Stimulated activated CD4-positive, alpha-beta T cell treated with anti-CD3 and anti-CD28 coated beads, TNF-alpha, amount 100 ng/mL, for 4 hours (primary cell): Measurements from ENCODE around the gene SLC39A5.
A peak's percentile ranks its signal among the peaks of the same experiment; 100 is the strongest.

Experiments used
- DNase-seq, 3 experiments: peaks; one replicate each; pipeline ENCODE4 v3.0.0-alpha.2; 2020; ENCODE audit warnings: low read depth in 3 of 3

The SLC39A5 gene

DNA sequence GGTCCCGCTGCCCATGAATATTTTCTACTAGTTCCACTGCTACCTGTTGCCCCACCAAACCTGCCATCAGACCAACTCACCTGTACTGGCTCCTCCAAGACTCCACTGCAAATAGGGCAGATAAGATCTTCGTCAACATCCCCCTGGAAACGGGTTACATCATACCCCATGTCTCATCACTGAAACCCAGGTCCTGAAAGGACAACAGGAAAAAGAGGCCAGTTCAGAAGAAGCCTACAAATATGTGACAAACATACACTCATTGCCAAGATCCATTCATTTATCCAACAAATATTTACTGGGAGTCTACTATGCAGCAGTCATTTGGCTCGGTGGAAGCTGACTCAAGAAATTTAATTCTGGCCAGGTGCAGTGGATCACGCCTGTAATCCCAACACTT is 16.0 kb upstream of the SLC39A5 start:
- no peak for DNase-seq

DNA sequence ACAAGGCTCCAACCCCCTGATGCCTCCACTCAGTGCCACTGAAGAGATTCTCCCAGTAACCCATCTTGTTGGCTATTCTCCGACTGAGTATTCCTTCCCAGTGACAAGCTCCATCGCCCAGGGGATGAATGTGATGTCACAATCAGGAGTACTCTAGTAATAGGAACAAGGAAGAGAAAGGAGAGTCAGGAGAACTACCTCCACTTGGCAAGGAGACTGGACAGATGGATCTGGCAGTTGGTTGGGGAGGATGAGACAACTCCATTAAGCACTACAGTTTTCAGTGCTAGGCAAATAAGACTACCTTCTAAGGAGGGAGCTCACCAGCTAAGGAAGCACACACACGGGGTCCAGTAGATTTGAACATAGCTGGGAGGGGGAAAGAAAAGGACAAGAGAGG is 13.4 kb upstream of the SLC39A5 start:
- DNase-seq = no peak

DNA sequence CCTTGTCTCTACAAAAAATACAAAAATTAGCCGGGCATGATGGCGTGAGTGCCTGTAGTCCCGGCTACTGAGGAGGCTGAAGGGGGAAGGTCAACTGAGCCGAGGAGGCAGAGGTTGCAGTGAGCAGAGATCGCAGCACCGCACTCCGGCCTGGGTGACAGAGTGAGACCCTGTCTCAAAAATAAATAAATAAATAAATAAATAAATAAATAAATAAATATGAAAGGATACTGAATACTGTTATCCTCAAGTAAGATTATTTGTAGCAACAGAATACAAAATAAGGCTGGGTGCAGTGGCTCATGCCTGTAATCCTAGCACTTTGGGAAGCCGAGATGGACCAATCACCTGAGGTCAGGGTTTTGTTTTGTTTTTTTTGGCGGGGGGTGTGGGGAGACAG is 10.0 kb upstream of the SLC39A5 start:
- no peak for DNase-seq

DNA sequence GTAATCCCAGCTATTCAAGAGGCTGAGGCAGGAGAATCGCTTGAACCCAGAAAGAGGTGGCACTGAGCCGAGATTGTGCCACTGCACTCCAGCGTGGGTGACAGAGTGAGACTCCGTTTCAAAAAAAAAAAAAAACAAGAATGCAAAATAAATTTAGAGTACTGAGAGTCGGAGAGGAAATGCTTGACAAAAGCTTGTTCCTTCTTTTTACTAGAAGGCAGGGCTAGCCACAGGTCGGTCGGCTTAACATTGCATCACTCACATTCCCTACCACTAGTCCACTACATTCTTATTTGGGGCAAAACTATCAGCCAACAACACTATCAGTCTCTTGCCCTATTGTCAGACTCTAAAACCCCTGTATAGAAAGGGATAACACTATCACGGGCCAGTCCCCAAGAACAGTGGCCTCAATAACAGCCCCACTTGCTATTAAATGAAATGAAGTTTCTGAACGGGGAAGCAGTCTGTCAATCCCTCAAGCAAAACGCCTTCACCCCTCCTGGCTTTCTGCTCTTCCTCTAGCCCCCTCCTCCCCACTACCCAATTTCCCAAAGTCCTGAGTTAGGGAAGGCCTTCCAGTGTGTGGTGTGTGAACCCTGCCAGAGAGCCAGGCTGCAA is 9.1 kb upstream of the SLC39A5 start:
- no peak for DNase-seq

DNA sequence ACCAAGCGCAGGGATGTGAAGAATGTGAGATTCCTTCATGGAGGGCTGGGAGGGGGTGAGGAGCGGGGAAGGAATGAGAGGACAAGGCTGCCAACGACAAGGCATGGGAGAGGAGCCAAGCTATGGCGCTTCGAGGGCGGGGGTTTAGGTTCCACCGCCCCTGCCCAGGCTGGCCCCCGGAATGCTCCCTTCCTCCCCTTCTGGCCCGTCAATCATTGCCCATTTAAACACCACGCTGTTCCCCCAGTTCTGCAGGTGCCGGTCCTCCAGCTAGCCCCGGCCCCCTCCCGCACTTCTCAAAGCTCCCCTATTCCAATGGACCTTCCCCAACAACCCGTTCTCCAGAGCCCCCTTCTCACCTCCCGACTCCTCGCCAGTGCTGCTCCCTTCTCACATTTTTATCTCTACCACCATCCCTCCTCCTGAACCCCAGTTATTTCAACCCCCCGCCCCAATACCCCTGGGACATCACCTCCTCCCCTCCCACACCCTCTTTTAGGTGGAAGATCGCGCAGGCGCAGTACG is 8.6 kb upstream of the SLC39A5 start:
- DNase-seq = no peak

DNA sequence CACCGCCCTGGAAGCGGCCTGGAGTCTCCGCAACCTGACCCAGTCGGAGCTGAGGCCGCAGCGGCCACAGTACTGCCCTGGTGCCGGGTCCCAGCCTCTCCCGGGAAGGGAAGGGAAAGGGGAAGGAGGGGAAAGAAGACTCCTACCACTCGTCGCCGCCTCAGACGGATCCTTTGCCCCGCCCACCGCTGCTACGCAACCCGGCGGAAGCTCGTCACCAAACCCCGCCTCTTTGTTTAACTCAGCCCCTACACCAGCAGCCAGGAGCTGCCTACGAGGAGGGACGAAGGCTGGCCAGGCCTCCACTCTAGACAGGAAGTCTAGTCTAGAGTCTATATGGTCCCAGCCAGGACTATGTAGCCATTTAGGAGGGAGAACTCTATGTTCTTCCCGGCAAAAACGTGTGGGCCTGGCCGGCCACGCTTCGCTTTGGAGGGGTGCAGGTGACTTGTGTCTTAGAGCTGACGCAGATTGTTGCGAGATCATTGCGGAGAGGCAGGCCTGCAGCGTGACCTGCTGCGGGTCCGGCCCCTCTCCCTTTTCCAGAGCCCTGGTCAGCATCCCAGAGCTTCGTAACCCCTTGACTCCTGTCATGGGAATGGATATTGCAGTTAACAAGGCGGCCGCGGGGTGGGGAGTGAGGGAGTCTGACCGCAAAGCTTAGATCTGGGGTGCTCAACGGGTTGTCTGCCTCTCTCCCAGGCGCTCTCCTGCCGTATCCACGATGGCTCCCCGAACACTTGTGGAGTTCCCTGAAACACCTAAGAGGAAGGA is 7.9 kb upstream of the SLC39A5 start, which contains the start of gene RNF41:
Gene RNF41 (minus strand): TSS at position 166 of the 774 bp plus-strand sequence. CDS start 7,875 bp downstream, outside the sequence.
- peak; percentile 85 to 87 (median 85) for DNase-seq

DNA sequence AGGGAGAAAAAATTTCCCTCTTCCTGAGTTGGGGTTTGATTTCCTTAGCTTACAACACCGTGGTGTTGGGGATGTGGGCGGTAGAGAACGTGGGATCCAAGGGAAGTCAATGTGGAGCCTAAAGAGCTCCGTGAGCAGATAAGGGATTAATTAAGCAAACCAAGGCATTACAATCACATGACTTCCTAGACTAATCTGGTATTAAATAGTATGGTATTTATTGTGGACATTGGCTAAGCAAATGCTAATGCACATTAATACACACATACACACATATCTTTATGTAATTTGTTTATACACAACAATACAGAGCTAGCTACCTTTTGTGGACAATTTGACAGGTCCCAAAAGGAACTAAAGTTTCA is 7.3 kb upstream of the SLC39A5 start:
- no peak for DNase-seq

DNA sequence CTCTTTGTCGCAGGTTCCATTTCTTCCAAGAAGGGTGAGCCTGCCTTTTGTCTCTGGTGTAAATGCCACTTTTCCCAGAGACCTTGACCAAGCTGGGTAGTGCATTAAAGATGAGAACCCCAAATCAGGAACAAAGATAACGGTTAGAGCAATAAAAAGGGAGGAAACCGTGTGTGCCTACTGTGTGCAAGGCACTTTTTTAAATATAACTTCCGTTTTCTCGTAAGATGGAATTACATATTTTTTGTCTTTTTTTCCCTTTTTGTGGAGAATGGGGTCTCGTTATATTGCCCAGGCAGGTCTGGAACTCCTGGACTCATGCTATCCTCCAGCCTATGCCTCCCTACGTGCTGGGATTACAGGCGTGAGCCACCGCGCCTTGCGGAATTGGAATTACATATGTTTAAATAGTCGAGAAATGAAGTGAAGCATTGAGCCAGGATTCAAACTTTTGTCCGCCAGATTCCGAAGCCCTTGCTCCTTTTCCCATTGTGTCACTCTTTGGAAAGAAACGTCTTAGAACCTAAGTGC is 6.2 kb upstream of the SLC39A5 start:
- no peak for DNase-seq

DNA sequence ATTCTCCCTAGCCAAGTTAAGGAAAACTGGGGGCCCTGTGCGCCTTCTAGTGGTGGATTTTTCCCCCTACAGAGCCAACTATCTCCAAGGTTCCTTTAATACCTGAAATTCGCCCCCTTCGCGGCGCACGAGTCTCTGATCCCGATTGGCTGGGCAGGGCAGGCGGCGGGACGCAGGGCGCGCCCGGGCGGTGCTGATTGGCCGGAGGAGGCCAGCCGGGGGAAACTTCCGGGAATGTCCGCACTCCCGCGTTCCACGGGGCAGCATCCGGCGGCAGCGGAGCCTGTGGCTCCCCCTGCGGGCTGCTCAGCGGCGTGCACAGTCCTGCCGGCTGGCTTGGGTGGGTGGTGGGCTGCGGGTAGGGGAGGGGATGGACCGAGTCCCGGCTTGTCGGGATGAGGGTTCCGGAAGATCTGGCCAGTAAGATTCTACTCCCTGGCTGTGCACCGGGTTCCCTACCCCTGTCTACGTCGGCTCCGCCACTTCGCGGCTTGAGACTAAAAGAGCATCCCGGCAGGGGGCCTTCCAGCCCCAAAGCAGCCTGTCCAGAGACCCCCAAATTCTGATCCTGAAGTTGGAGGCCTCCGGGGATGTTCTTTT is 5.6 kb upstream of the SLC39A5 start, which contains the start of gene NABP2:
Gene NABP2 (plus strand): TSS at position 241 of the 600 bp plus-strand sequence. CDS start 515 bp downstream, outside the sequence.
- peak; percentile 79 to 92 (median 83) for DNase-seq

DNA sequence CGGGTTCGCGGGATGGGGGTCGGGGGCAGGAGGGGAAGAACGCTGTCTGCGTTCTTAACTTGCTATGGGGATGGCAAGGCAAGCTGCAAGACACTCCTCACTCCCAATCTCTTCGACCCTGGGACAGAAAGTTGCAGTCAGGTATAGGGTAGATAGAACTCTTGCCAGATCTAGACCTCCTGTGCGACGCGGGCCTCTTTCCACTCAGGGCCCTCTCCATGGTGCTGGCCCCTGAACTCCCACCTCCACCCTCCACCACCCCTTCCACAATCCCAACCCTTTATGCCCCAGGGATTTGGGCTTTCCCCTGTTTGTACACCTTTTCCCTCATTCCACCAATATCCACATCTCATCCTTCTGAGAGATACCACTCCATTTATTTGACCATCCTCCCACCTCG is 4.9 kb upstream of the SLC39A5 start:
- no peak for DNase-seq

DNA sequence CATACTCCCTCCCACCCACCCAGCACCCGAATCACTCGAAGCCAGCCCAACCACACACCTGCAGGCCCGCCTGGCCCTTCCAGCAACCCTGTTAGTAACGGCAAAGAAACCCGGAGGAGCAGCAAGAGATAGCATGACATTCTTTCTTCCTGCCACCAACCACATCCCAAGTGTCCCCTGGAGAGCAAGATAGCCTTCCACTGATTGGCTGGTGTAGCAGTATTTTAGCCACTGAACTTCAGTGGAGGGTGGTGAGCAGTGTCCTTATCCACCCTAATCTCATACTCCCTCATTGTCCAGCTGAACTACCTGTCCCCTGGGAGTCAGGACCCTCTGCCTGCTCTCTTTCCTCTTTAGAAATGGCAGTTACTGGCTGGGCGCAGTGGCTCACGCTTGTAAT is 769 bp upstream of the SLC39A5 start:
- DNase-seq = no peak

DNA sequence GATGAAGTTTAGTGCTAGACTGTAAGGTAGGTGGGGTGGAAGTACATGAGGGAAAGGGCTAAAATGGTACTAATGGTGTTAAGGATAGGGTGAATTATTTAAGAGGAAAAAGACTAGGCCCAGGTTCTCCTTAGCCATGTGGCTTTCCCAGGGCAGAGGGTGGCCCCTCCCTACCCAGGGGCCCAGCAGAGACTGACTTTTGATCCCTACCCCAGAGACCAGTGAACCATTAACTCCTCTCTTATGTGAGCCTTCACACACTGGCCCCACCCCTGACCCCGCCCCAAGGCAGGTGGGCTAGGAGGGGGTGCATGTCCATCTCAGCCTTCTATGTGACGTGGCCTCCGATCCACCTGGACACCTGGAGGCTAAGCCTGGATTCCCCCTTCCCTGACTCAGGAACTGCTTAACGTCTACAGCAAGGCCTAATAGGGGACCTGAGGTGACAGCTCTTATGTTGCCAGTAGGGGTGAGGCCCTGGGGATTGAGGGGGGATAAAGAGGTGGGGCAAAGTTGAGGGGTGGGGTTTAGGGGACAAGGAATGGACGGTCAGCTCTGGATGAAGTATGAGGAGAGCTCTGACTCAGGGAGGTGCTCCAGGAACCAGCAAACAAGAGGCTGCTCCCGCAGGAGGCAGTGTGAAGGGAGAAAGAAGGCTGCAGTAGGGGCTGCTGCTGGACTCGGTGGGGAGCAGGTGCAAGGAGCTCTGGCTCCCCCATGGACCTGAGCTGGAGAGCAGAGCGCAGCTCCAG is 757 bp downstream of the SLC39A5 start:
- no peak for DNase-seq

DNA sequence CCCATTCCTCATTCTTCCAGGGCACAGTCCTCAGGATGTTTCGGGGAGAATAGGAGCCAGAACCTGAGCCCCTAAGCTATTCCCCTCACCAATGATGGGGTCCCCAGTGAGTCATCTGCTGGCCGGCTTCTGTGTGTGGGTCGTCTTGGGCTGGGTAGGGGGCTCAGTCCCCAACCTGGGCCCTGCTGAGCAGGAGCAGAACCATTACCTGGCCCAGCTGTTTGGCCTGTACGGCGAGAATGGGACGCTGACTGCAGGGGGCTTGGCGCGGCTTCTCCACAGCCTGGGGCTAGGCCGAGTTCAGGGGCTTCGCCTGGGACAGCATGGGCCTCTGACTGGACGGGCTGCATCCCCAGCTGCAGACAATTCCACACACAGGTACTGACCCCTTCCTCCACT is 1.3 kb downstream of the SLC39A5 start:
- no peak for DNase-seq

DNA sequence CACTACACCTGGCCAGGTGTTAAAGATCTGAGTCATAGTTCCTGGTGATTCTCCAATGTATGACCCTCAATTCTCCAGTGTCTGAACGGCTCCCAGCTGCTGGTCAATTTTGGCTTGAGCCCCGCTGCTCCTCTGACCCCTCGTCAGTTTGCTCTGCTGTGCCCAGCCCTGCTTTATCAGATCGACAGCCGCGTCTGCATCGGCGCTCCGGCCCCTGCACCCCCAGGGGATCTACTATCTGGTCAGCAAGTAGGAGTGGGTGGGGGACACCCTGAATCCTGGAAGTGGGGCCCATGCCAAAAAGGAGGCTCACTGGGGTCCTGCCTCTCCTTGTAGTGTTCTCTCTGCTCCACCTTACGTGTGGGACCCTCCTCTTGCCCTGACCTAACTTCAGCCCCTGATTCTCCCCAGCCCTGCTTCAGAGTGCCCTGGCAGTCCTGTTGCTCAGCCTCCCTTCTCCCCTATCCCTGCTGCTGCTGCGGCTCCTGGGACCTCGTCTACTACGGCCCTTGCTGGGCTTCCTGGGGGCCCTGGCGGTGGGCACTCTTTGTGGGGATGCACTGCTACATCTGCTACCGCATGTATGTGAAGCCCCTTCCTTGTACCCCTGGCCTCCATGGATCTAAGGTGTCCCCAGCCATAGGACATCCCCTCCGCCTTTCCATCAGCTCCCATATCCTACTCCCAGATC is 5.0 kb downstream of the SLC39A5 start:
- DNase-seq = no peak

DNA sequence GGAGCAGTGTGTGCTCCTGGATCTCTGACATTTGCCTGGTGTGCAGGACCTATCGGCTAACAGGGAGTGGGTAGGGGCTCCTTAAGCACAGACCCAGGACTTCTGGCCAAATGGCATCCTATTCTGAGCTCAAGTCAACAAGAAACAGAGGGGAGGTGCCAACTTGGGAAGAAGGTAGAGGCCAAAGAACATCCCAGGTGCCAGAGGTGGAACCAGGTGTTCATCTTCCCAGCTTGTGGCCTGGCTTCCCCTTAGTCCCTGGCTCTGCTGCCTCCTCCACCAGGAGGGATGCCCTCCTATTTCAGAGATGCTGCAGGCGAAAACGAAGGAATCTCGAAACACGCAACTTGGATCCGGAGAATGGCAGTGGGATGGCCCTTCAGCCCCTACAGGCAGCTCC is 6.2 kb downstream of the SLC39A5 start:
- DNase-seq = no peak

DNA sequence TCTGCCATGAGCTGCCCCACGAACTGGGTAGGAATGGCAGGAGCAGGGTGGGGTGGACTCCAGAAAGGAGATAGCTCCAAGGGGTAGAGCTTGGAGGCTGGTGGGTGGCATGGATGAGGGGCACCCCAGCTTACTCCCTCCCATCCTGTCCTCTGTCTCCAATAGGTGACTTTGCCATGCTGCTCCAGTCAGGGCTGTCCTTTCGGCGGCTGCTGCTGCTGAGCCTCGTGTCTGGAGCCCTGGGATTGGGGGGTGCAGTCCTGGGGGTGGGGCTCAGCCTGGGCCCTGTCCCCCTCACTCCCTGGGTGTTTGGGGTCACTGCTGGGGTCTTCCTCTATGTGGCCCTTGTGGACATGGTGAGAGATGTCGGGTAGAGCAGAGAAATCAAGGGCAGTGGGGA is 7.1 kb downstream of the SLC39A5 start:
- no peak for DNase-seq

DNA sequence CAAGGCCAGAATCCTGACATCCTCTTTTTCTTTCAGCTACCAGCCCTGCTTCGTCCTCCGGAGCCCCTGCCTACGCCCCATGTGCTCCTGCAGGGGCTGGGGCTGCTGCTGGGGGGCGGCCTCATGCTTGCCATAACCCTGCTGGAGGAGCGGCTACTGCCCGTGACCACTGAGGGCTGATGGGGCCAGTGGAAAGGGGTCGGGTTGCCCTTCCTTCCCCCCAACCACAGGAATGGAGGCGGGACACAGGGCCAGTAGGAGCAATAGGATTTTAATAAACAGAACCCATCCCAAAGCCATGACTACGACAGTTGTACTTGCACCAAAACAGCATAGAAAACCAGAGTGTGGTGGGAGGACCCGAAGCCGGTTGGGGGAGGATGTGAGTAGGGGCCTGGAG is 7.7 kb downstream of the SLC39A5 start:
- DNase-seq = no peak

DNA sequence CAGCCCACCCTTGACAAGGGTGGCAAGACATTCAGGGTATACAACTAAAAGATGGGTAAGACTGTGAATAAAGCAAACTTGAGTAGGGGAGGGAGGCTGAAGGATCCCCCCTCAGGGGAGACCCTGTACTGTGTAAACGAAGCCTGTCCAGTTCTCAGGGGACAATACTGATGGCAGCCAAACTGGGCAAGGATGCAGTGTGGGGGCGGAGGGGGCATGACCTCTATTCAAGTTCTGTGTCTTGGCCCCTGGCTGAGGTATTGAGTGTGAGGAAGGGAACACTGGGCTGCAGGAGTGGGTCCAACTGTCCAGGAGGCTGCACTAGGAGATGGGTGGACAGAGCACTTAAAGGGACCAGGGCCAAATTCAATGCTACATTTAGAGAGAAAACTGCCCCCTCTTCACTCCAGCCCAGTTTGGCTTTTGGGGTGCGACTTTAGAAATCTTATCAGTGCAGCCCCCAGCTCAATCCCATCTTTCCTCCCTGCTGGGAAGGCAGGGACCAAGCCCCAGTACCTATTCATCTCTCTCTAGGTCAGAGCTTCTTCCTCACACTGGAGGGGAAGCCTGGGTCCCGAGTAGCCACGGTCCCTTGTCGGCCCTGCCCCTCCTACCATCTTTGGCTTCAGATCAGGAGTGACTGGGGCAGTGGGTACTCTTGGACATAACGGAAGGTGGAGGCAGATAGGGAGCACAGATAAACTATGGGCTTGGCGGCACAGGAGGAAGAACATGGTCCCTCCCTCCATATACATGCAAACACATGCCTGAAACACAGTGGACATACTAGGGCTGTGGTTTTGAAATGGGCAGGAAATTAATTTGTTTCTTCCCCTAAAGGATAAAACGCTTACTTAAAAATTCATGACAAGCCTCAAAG is 11.8 kb downstream of the SLC39A5 start:
- no peak for DNase-seq

DNA sequence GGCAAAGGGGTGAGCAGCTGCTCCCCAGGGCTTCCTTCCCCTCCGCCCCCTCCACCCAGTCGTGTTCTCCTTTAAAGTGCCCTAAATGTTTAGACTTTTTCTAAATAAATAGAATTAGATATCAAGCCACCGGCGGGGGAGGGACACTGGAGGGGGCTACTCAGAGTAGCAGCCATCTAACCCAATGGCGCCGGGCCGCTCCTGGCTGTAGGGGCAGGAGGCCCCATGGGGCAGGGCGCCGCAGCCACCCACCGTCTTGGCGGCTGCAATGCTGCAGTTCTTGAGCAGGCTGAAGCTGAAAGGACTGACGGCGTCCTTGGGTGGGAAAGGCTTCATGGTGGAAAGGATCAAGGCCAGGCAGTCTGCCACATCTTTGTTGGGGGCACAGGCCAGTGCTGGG is 13.1 kb downstream of the SLC39A5 start:
- DNase-seq = no peak

DNA sequence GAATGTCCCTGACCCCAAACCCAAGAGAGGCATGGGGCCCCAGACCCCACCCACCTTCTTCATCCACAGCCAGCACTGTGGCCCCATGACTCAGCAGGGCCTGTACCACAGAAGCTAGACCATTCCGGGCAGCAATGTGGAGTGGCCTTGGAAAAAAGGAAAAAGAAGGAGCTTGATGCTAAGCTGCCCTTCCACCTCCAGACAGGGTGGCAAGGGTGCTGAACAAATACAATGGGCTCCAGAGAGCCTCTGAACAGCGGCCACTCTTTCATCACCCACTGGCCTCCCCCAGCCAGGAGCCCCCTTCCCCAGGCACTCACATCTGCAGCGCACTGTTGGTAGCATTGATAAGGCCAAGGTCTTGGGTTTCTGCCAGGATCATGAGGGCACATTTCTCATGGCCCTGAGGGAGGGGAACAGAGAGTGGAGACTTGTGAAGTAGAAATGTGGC is 13.9 kb downstream of the SLC39A5 start:
- DNase-seq = no peak
